Lower leg skin (tissue), 4 donors: ENCODE data around the gene LTBP3. TPM values are rescaled to one million over a fixed set of nuclear protein-coding genes. Genes with fewer than 3 reads are reported as not detected.

Source experiments
- DNase-seq, 2 donors: peaks; one replicate each; pipeline ENCODE4 v3.0.0-alpha.2; 2019; ENCODE audit warnings: low spot score in 2 of 2
- H3K4me3 ChIP-seq: fragments of 200-600 bp; sonication (generic); 2 replicates; pipeline ENCODE4 v1.5.1; 2017; ENCODE audit warnings: mild to moderate bottlenecking, low read depth; ENCODE audit not compliant: poor library complexity, severe bottlenecking
- CTCF ChIP-seq, 3 donors: fragments of 450-650 bp; IDR thresholded peaks; one replicate each; pipeline ENCODE4 v1.5.1; 2016; ENCODE audit warnings: antibody characterized with exemption in 3 of 3, mild to moderate bottlenecking in 3 of 3, moderate library complexity in 2 of 3
- POLR2A ChIP-seq, 2 donors: fragments of 450-650 bp; IDR thresholded peaks; one replicate each; pipeline ENCODE4 v1.6.1; 2016 to 2017; ENCODE audit warnings: antibody characterized with exemption in 2 of 2, mild to moderate bottlenecking in 1 of 2, moderate library complexity in 1 of 2
- WGBS, 2 donors: methylation state at CpG; one replicate each; pipeline ENCODE4 v1.1.5; 2018; 5-methylcytosine and 5-hydroxymethylcytosine counted together
- intact Hi-C: fragments of 100-400 bp; cut with DNase I; formaldehyde crosslinking; loops from one replicate; pipeline ENCODE4 v1.15.0; 2023; ENCODE audit warnings: low total_unique reads
- total RNA-seq, 4 donors: library from RNA; depleted of rRNA; stranded (reverse); fragments of >200 nt; gene quantifications; one replicate each; pipeline ENCODE4 v1.1.0, GENCODE V29; 2016

The LTBP3 gene
- total RNA-seq, 4 donors from 2014 or later = 71.9 to 113 (median 100) TPM

GRCh38 chr11:65598258-65598699, 40.1 kb upstream of the LTBP3 start:
- DNase-seq = no peak
- WGBS, 2 donors = 88 to 91% methylated on average over 11 to 16 of the region's 16 CpGs
- intact Hi-C loops = no loop called here
- no peak overlapping the region for H3K4me3 ChIP-seq
- TF ChIP-seq CTCF (IDR thresholded peaks at IDR 0.05) = no peak
- TF ChIP-seq POLR2A (IDR thresholded peaks at IDR 0.05) = no peak

- no peak overlapping the region for H3K4me3 ChIP-seq
- no peak for DNase-seq
- WGBS, 2 donors = 74 to 82% methylated on average over 6 of the region's 6 CpGs
- no peak for TF ChIP-seq CTCF (IDR thresholded peaks at IDR 0.05)
- intact Hi-C loops = no loop called here
Measured at GRCh38 chr11:65596520-65596919, 38.4 kb upstream of the LTBP3 start.

- no peak for DNase-seq
- TF ChIP-seq CTCF (IDR thresholded peaks at IDR 0.05) (no peak), POLR2A (IDR thresholded peaks at IDR 0.05) (no peak)
- 42% methylated on average over 12 of the region's 12 CpGs for WGBS, 2 donors
- intact Hi-C loops = no loop called here
- no peak within 1 kb of the TSS for H3K4me3 ChIP-seq
Measured at GRCh38 chr11:65595543-65596281, 37.6 kb upstream of the LTBP3 start, which contains the start of gene KCNK7. TSS of gene KCNK7 (minus strand) at chr11:65595800. CDS start at chr11:65595772, 28 bp downstream.

GRCh38 chr11:65595131-65595530, 37.0 kb upstream of the LTBP3 start:
- WGBS, 2 donors = 44 to 48% methylated on average over 3 of the region's 3 CpGs
- H3K4me3 ChIP-seq = no peak overlapping the region
- intact Hi-C loops = no loop called here
- DNase-seq = no peak
- TF ChIP-seq CTCF (IDR thresholded peaks at IDR 0.05) (no peak), POLR2A (IDR thresholded peaks at IDR 0.05) (no peak)

- intact Hi-C loops = no loop called here
- 56 to 57% methylated on average over 19 to 25 of the region's 26 CpGs for WGBS, 2 donors
- no peak for DNase-seq
- TF ChIP-seq POLR2A (IDR thresholded peaks at IDR 0.05) (no peak), CTCF (IDR thresholded peaks at IDR 0.05) (no peak)
- H3K4me3 ChIP-seq = no peak overlapping the region
Measured at GRCh38 chr11:65593518-65594414, 35.6 kb upstream of the LTBP3 start.
